Gastrocnemius medialis (tissue), 4 donors: ENCODE data around the gene CCL19. TPM values are rescaled to one million over a fixed set of nuclear protein-coding genes. Genes with fewer than 3 reads are reported as not detected.

Experiments used
- ATAC-seq, 2 donors: fragments of 150-250 bp; one replicate each; pipeline ENCODE4 v1.9.1; 2016
- DNase-seq, 2 donors: peaks; one replicate each; pipeline ENCODE4 v3.0.0-alpha.2; 2019
- H3K27ac ChIP-seq, 4 donors: fragments of 200-600 bp; sonication (generic); 1 replicate in 1 of 4; 2 replicates in 3 of 4; pipeline ENCODE4 v1.5.1; 2016 to 2018; ENCODE audit warnings: mild to moderate bottlenecking in 2 of 4, moderate library complexity in 1 of 4
- H3K27me3 ChIP-seq, 3 donors: fragments of 200-600 bp; sonication (generic) in 2 of 3; 1 replicate in 1 of 3; 2 replicates in 2 of 3; pipeline versions ENCODE4 v1.5.1 to v1.6.0; 2016 to 2019; ENCODE audit warnings: mild to moderate bottlenecking in 1 of 3, moderate library complexity in 1 of 3
- H3K36me3 ChIP-seq, 2 donors: fragments of 200-600 bp; sonication (generic) in 1 of 2; one replicate each; pipeline ENCODE4 v1.5.1; 2017 to 2018
- H3K4me1 ChIP-seq, 2 donors: fragments of 200-600 bp; sonication (generic) in 1 of 2; one replicate each; pipeline ENCODE4 v1.5.1; 2016 to 2017; ENCODE audit warnings: mild to moderate bottlenecking in 2 of 2
- H3K4me3 ChIP-seq, 4 donors: fragments of 200-600 bp; sonication (generic) in 3 of 4; 1 replicate in 1 of 4; 2 replicates in 3 of 4; pipeline ENCODE4 v1.5.1; 2016 to 2019; ENCODE audit warnings: mild to moderate bottlenecking in 2 of 4
- H3K9me3 ChIP-seq, 3 donors: fragments of 200-600 bp; sonication (generic) in 2 of 3; 1 replicate in 1 of 3; 2 replicates in 2 of 3; pipeline ENCODE4 v1.5.1; 2016 to 2019
- CTCF ChIP-seq, 5 experiments: fragments of 450-650 bp in 3 of 5; fragments of 200-600 bp in 2 of 5; sonication (generic) in 2 of 5; IDR thresholded peaks in 4 of 5; conservative IDR thresholded peaks in 1 of 5; 1 replicate in 4 of 5; 2 replicates in 1 of 5; pipeline ENCODE4 v1.5.1; 2016 to 2019; ENCODE audit warnings: antibody characterized with exemption in 5 of 5, mild to moderate bottlenecking in 3 of 5, moderate library complexity in 3 of 5
- POLR2A ChIP-seq, 2 donors: fragments of 450-650 bp; IDR thresholded peaks; one replicate each; pipeline ENCODE4 v1.6.1; 2017; ENCODE audit warnings: antibody characterized with exemption in 2 of 2, mild to moderate bottlenecking in 2 of 2, moderate library complexity in 2 of 2
- in situ Hi-C, 4 donors: fragments of 200-750 bp; cut with MboI; loops; one replicate each; pipeline versions ENCODE4 v1.15.0 to v1.8.0; 2017; ENCODE audit warnings: low sequenced_read_pairs in 4 of 4
- intact Hi-C: fragments of 100-400 bp; cut with DNase I; formaldehyde crosslinking; loops from one replicate; pipeline ENCODE4 v1.15.1; 2023; ENCODE audit warnings: low total_unique reads
- total RNA-seq, 4 donors: library from RNA; depleted of rRNA; stranded (reverse); fragments of >200 nt; gene quantifications; one replicate each; pipeline versions ENCODE4 v1.1.0 to v1.2.3, GENCODE V29; 2016

The CCL19 gene
- total RNA-seq, 4 donors from 2014 or later: not detected

DNA sequence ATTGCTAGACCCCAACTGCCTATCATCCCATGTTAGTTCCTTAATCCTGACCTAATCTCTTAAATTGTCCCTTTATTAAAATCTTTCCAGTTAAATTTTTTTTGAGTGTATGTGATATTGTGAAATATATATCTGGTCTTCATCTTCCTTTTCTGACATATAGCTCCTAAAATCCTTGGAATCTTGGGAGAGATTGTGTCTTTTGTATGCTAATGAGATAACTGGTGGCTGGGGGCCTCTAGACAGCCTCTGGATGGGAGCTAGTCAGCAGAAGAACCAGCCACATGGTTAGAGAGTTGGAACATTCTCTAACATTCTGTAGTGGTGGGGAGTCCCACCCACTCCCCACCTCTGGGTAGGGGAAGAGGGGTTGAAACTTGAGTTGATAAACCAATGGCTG, 3.7 kb upstream of the CCL19 start:
- ATAC-seq (no peak), DNase-seq (no peak)
- in situ Hi-C loops (no loop called here), intact Hi-C loops (no loop called here)
- H3K4me1 ChIP-seq: no peaks in the 10 kb centered on the region
- no peaks in the 10 kb centered on the region for H3K36me3 ChIP-seq
- no peaks in the 10 kb centered on the region for H3K27me3 ChIP-seq
- no peak overlapping the region for H3K4me3 ChIP-seq
- TF ChIP-seq POLR2A (IDR thresholded peaks at IDR 0.05): no peak
- TF ChIP-seq CTCF (IDR thresholded peaks at IDR 0.05 in 4 of 5, conservative IDR thresholded peaks at IDR 0.05 in 1 of 5): no peak
- no peak overlapping the region for H3K27ac ChIP-seq
- no peaks in the 10 kb centered on the region for H3K9me3 ChIP-seq

GRCh38 chr9:34693560-34693959, 2.5 kb upstream of the CCL19 start:
- Histone ChIP-seq H3K27me3 (no peaks in the 10 kb centered on the region), H3K27ac (no peak overlapping the region), H3K4me3 (no peak overlapping the region), H3K36me3 (no peaks in the 10 kb centered on the region), H3K9me3 (no peaks in the 10 kb centered on the region), H3K4me1 (no peaks in the 10 kb centered on the region)
- DNase-seq: no peak
- in situ Hi-C loops: no loop called here
- TF ChIP-seq POLR2A (IDR thresholded peaks at IDR 0.05) (no peak), CTCF (IDR thresholded peaks at IDR 0.05 in 4 of 5, conservative IDR thresholded peaks at IDR 0.05 in 1 of 5) (no peak)
- no peak for ATAC-seq
- intact Hi-C loops: no loop called here

GRCh38 chr9:34691936-34692315, 850 bp upstream of the CCL19 start:
- Histone ChIP-seq H3K4me3 (no peak overlapping the region), H3K27me3 (no peaks in the 10 kb centered on the region), H3K9me3 (no peaks in the 10 kb centered on the region), H3K4me1 (no peaks in the 10 kb centered on the region), H3K27ac (no peak overlapping the region), H3K36me3 (no peaks in the 10 kb centered on the region)
- DNase-seq: no peak
- no peak for ATAC-seq
- TF ChIP-seq CTCF (IDR thresholded peaks at IDR 0.05 in 4 of 5, conservative IDR thresholded peaks at IDR 0.05 in 1 of 5): no peak
- no peak for TF ChIP-seq POLR2A (IDR thresholded peaks at IDR 0.05)
- in situ Hi-C loops: no loop called here
- intact Hi-C loops: no loop called here

GRCh38 chr9:34689512-34689911, 1.6 kb downstream of the CCL19 start:
- H3K4me3 ChIP-seq: no peak overlapping the region
- H3K27me3 ChIP-seq: no peaks in the 10 kb centered on the region
- TF ChIP-seq POLR2A (IDR thresholded peaks at IDR 0.05) (no peak), CTCF (IDR thresholded peaks at IDR 0.05 in 4 of 5, conservative IDR thresholded peaks at IDR 0.05 in 1 of 5) (no peak)
- no peaks in the 10 kb centered on the region for H3K36me3 ChIP-seq
- H3K27ac ChIP-seq: no peak overlapping the region
- no peaks in the 10 kb centered on the region for H3K4me1 ChIP-seq
- DNase-seq: no peak
- no peaks in the 10 kb centered on the region for H3K9me3 ChIP-seq
- in situ Hi-C loops: no loop called here
- intact Hi-C loops: no loop called here
- no peak for ATAC-seq

DNA sequence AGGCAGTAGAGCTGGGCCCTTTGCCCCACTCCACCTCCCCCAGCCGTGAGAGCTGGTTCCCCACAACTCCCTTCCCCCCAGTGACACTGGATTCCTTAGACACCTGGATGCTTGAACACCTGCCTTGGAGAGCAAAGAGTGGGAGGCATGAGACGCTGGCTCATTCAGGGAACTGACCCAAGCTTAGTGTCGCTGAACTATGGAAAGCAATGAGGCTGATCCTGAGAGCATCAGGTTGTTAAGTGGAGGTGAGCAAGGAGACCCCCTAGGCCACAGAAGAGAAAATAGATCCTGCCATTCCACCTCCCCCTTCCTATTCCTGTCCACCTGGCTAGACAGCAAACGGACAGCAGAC, 2.0 kb downstream of the CCL19 start:
- no peak overlapping the region for H3K27ac ChIP-seq
- H3K4me3 ChIP-seq: no peak overlapping the region
- no peak for ATAC-seq
- no peaks in the 10 kb centered on the region for H3K9me3 ChIP-seq
- no peak for DNase-seq
- no peaks in the 10 kb centered on the region for H3K27me3 ChIP-seq
- TF ChIP-seq CTCF (IDR thresholded peaks at IDR 0.05 in 4 of 5, conservative IDR thresholded peaks at IDR 0.05 in 1 of 5): no peak
- in situ Hi-C loops: no loop called here
- no peaks in the 10 kb centered on the region for H3K36me3 ChIP-seq
- intact Hi-C loops: no loop called here
- no peaks in the 10 kb centered on the region for H3K4me1 ChIP-seq
